NCI-H460 (cell line): ENCODE data around the gene EGR4. TPM values are rescaled to one million over a fixed set of nuclear protein-coding genes. Genes with fewer than 3 reads are reported as not detected.
"Not testable (repeated sequence)": the region's sequence is repeated elsewhere in the genome, so short reads cannot be mapped to it uniquely, and the experiment has no call there.

Experiments used
- DNase-seq: peaks from one replicate; pipeline ENCODE4 v3.0.0-alpha.2; 2016; ENCODE audit warnings: low read depth; ENCODE audit errors: extremely low read depth
- total RNA-seq: library from RNA; depleted of rRNA; stranded (reverse); fragments of >200 nt; shearing (Covaris generic); gene quantifications from 2 replicates; pipeline ENCODE4 v1.2.3, GENCODE V29; 2014

Gene EGR4
- total RNA-seq, 1 experiment from 2014 or later = not detected

GRCh38 chr2:73265298-73266060 is 27.9 kb downstream of the EGR4 start:
- DNase-seq = no peak

DNA sequence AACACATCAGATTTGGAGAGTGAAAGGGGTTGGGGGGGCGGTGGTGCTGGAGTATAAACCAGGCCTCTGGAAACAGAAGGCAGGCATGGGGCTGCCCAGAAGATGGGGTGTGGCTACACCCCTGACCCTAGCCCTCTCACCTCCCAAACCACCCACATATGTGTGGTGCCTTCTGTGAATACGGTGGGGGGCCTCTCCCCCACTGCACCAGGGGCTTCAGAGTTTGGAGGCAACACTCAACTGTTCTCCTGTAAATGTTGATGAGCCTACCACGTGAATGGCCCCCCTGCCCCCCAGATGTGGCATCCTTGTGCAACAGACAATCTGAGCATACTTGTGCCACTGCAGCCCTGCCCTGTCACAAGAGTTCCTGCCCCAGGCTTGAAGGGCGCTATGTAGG is 28.6 kb downstream of the EGR4 start:
- no peak for DNase-seq

DNA sequence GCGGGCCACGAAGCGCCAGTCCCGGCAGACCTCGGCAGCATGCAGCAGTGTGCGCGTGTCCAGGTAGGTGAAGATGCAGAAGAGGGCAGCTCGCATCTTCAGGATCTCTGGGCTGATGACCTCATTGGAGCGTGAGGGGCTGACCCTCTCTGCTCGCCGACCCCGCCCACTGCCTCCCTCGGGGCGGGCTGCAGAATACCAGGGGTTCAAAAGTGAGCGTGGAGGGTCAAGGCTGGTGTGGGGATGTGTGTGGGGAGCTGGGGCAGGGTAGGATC is 29.1 kb downstream of the EGR4 start:
- no peak for DNase-seq

DNA sequence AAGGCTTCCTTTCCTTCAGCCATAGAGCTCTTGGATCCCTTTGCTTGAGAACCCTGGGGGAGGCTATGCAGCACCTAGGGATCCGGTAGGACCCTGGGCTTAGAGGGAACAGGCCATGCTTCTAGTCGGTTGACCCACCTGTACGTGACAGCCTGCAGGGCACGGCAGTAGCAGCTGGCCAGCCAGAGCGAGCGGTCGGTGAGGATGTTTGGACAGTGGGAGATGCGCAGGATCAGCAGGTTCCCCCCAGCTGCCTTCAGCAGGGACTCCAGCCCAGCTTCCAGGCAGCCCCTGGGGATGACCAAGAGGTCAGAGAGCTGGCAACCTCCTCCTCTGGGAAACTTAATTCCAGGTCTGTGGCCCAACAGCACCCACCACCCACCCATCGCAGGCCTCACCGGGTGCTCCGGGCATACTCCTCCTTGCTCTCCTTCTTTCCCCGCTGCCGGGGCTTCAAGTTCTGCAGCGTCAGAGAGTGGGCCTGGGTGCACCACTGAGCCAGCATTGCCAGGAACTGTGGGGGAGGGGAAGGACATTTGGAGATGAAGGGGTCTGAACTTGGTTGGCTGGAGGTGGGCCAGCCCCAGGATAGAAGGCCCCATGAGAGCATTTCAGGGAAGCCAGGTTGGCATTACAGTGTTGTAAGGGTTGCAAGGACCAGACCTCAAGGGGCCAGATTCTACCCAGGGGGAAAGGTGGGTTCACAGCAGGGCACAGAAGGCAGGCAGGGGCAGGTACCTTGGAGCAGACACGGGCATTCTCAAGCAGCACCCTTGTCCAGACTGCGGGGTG is 29.6 kb downstream of the EGR4 start:
- DNase-seq = no peak

DNA sequence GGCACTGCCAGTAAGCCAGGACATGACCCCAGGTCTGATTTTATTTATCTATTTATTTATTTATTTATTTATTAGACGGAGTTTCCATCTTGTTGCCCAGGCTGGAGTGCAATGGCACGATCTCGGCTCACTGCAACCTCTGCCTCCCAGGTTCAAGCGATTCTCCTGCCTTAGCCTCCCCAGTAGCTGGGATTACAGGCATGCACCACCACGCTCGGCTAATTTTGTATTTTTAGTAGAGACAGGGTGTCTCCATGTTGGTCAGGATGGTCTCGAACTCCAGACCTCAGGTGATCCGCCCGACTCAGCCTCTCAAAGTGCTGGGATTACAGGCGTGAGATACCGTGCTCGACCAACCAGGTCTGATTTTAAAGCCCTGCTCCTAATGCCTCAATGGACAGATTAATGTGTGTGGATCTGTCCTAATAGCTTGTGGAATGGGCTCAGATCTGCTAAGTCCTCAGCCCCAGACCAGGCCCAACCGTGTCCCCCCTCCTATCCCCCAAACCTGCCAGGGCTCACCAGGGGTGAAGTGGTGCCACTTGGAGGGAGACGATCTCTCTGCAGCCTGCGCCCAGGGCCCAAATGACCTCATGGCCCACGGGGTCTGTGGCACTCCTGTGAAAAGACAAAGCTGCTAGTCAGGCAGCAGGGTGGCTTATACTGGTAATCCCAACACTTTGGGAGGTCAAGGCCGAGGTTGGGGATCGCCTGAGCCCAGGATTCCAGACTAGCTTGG is 30.5 kb downstream of the EGR4 start:
- not testable (repeated sequence) for DNase-seq

DNA sequence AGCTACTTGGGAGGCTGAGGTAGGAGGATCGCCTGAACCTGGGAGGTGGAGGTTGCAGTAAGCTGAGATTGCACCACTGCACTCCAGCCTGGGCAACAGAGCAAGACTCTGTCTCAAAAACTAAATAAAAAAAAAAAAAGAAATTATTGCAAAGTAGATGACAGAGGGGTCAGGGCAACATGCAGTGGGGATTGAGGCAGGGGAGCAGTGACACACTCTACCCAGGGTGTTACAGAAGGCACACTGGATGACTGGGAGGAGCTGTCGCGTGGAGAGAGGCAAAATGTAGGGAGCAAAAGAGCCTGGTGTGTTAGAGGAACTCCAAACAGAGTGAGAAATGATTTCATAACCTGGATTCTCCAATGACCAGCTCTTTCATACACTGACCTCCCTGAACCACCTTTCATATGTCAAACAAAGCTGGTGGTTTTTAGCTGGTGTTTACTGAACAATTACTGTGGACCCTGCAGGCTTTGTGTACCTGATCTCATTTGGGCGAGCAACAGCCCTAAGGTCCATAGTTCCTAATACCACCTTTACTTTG is 31.2 kb downstream of the EGR4 start:
- no peak for DNase-seq

GRCh38 chr2:73260338-73260984 is 32.9 kb downstream of the EGR4 start:
- peak; percentile 54 for DNase-seq

GRCh38 chr2:73259704-73260337 is 33.5 kb downstream of the EGR4 start:
- DNase-seq = no peak

GRCh38 chr2:73259276-73259675 is 34.1 kb downstream of the EGR4 start:
- no peak for DNase-seq

DNA sequence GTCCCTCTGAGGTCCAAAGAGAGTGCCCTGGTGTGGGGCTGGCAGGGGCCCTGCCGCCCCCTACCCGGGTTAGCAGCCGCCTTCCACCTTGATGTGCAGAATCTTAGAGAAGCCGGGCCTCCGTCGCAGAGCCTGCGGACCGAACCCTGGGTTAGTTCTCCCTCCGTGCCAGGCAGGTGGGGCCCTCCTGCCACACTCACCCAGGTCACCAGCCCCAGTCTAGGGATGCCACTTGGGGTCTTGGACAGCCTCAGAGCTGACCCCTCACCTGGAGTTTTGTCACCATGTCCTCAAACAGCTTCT is 34.5 kb downstream of the EGR4 start:
- no peak for DNase-seq

GRCh38 chr2:73258186-73258912 is 35.0 kb downstream of the EGR4 start:
- DNase-seq = no peak

DNA sequence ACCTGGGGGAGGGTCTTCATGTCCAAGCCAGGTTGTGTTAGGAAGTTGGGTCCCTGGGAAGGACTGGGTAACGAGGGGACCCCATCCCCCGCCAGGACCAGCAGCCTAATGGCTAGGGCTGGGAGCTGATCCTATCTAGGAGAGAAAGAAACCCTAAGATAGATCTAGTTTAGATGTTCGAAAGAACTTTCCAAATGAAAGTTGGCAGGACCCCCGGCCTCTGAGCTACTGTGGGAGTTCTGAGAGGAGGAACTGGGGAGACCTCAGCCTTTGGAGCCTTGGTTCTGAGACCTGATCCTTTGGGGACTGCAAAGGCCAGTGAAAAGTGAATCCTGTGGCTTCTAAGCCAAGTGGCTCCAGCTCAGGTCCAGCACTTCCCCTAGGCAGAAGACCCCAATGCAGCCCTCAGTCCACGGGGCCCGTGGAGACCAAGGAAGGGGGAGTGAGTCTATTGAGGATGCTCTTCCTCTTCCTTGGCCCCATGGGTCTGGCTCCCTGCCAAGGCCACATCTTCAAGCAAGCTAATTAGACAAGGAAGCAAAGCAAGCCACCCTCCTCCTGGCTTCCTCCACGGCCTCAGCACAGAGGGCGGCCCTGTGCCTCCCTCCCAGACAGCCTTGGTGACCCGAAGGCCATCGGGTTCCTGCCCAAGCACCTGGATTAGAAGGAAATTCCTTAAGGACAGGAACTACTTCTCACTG is 35.8 kb downstream of the EGR4 start:
- DNase-seq = no peak

DNA sequence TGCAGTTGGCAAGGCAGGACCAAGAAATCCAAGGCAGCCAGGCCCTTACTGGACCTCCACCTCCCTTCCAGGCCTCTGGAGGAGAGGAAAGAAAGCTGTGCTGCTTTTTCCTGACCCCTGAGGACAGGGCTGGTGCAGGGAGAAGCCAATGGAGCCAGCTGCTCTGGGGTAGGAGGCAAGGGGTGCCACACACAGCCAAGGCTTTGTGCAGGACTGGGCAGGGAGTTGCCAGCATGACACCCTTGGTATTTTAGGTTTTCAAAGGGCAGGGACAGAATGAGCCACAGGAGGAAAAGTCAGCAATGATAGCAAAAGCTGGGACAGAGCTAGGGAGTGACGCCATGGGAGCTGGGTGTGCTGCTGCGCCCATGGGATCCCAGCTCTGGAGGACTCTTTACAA is 36.3 kb downstream of the EGR4 start:
- DNase-seq = no peak

DNA sequence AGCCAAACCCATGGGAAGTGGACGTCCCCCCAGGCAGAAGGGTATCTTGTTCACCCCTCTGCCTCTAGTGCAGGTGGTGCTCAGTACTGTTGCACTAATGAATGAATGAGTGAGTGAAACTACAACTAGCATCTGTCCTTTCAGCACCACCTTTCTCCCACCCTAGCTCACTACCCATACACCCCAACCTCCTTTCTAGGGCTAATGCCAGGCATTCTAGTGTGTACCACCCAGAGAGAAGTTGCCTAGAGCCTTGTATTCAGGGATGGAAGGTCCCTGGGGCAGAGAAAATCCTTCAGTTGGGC is 36.8 kb downstream of the EGR4 start:
- DNase-seq = no peak

- no peak for DNase-seq
These were observed 37.3 kb downstream of the EGR4 start for GRCh38 chr2:73255907-73256617.

DNA sequence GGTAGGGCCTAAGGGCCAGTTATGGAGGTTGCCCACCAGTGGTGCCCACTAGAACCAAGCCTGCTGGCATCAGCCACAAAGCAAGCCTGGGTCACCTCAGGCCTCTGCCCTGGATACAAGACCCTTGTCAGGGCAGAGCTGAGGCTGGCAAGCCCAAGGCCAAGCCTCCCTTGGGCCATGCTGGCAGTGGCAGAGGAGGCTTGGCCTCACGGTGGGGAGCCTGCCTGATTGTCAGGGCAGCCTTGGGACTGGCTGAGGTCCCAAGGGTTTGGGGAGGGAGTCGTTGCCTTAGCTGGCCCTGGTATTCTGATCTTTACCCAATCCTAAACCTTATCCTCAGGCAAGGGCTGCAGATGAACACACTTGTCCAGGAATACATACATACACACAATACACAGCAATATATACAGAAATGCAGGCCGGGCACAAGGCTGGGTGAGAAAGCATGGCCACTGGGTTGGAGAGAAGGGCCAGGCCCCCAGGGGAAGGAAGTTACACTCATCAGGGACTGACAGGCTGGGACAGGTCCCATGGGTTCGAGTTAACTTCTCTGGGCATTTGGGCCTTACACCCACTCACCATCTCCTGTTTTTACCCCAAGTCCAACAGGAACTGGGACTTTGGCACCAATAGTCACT is 38.2 kb downstream of the EGR4 start:
- no peak for DNase-seq

GRCh38 chr2:73254343-73255006 is 38.9 kb downstream of the EGR4 start:
- DNase-seq = no peak

GRCh38 chr2:73253901-73254300 is 39.4 kb downstream of the EGR4 start:
- DNase-seq = no peak
